ENCODE measurements around the gene LTBP4. TPM values are rescaled to one million over a fixed set of nuclear protein-coding genes. Genes with fewer than 3 reads are reported as not detected.

Gene LTBP4
- polyA plus RNA-seq, 1 of the 3 experiments (the other 2 are of a cell fraction) = 24.8 TPM

GRCh38 chr19:40613690-40614621, 12.8 kb downstream of the LTBP4 start:
- Histone ChIP-seq H3K4me3 (ENCODE audit: low read depth in 2 of 2, low read length in 1 of 2) (no peak overlapping the region), H3K27ac (ENCODE audit: low read depth in 2 of 2, low read length in 1 of 2) (no peak overlapping the region), H3K27me3 (ENCODE audit: insufficient read depth) (no peaks in the 10 kb centered on the region), H3F3A (replicated peaks; ENCODE audit: insufficient read depth) (peaks cover 5% of the 10 kb centered on the region), H3K9me3 (no peaks in the 10 kb centered on the region), H3K79me2 (ENCODE audit: insufficient read depth) (no peaks in the 10 kb centered on the region), H3K4me2 (no peak overlapping the region), H3K36me3 (replicated peaks in 1 of 2; ENCODE audit: control insufficient read depth in 1 of 2, insufficient read depth in 2 of 2, low read length in 1 of 2) (no peaks in the 10 kb centered on the region), H3K9ac (no peak overlapping the region), H4K20me1 (ENCODE audit: insufficient read depth) (no peaks in the 10 kb centered on the region), H2AFZ (ENCODE audit: low read depth) (no peak overlapping the region), H3K9me2 (no peaks in the 10 kb centered on the region), H3K4me1 (ENCODE audit: control insufficient read depth in 1 of 2, insufficient read depth in 2 of 2, low read depth in 1 of 2, low read length in 1 of 2) (peaks cover 7 to 26% of the 10 kb centered on the region in 2 experiments; a peak in 2 of 4 replicates)
- no peak for TF ChIP-seq MEF2A (IDR thresholded peaks at IDR 0.05; ENCODE audit: borderline replicate concordance, low read depth)
- no peak for TF ChIP-seq PBX3 (IDR thresholded peaks at IDR 0.05)
- TF ChIP-seq USF2 (IDR thresholded peaks at IDR 0.05; ENCODE audit: borderline replicate concordance, low read depth, low read length) = no peak
- TF ChIP-seq EP300 (IDR thresholded peaks at IDR 0.05; ENCODE audit: borderline replicate concordance in 1 of 2, low read depth in 1 of 2, low read length in 1 of 2) = no peak
- TF ChIP-seq NFIC (IDR thresholded peaks at IDR 0.05; ENCODE audit: borderline replicate concordance) = no peak
- TF ChIP-seq EZH2phosphoT487 (IDR thresholded peaks at IDR 0.05; ENCODE audit: borderline replicate concordance, low read depth) = no peak
- no peak for TF ChIP-seq TAF1 (IDR thresholded peaks at IDR 0.05; ENCODE audit: borderline replicate concordance, low read depth, low read length)
- TF ChIP-seq RFX5 (IDR thresholded peaks at IDR 0.05; ENCODE audit: low read length) = no peak
- no peak for TF ChIP-seq NRF1 (IDR thresholded peaks at IDR 0.05; ENCODE audit: low read depth, low read length)
- no peak for TF ChIP-seq GATA2 (CRISPR knock-in tag; IDR thresholded peaks at IDR 0.05)
- no peak for TF ChIP-seq MAX (IDR thresholded peaks at IDR 0.05; ENCODE audit: low read depth)
- TF ChIP-seq CHD2 (IDR thresholded peaks at IDR 0.05; ENCODE audit: low read length, partially characterized antibody) = no peak
- TF ChIP-seq TEAD4 (IDR thresholded peaks at IDR 0.05; ENCODE audit: borderline replicate concordance, insufficient read depth) = no peak
- TF ChIP-seq MXI1 (IDR thresholded peaks at IDR 0.05; ENCODE audit: low read depth, low read length) = no peak
- no peak for TF ChIP-seq ELF1 (IDR thresholded peaks at IDR 0.05)
- TF ChIP-seq RCOR1 (IDR thresholded peaks at IDR 0.05; ENCODE audit: low read length) = no peak
- ChIA-PET POLR2A (no interaction called here), CTCF (interaction anchor here (0.7 to 12.8 kb wide), 2 partner anchors 16 to 19 kb away, joined by 3 to 155 read pairs; no protein-coding TSS in a partner anchor)
- 90% methylated on average over 62 of the region's 67 CpGs for WGBS (ENCODE audit: low lambda C conversion rate)
- no peak for DNase-seq
